Stimulated activated naive CD8-positive, alpha-beta T cell treated with anti-CD3 and anti-CD28 coated beads, Interleukin-15, amount 100 ng/mL, for 72 hours (primary cell): ENCODE results near the gene PADI3.

Experiments used
- ATAC-seq: fragments of 150-1000 bp; cut with Tn5 transposase; 2 replicates; pipeline ENCODE4 v1.10.0; 2021; ENCODE audit warnings: mild to moderate bottlenecking, moderate library complexity
- DNase-seq, 2 donors: peaks; one replicate each; pipeline ENCODE4 v3.0.0; 2021 to 2022
- H3K27ac Mint-ChIP-seq, 2 donors: one replicate each; pipeline ENCODE4 v1.8.0; 2022; ENCODE audit warnings: mild to moderate bottlenecking in 2 of 2, mixed read lengths in 2 of 2, moderate library complexity in 2 of 2
- H3K27me3 Mint-ChIP-seq: one replicate; pipeline ENCODE4 v1.8.0; 2022; ENCODE audit warnings: mixed read lengths
- H3K4me1 Mint-ChIP-seq: one replicate; pipeline ENCODE4 v1.8.0; 2022; ENCODE audit warnings: mild to moderate bottlenecking, mixed read lengths
- H3K4me3 Mint-ChIP-seq, 2 donors: one replicate each; pipeline ENCODE4 v1.8.0; 2022; ENCODE audit warnings: mild to moderate bottlenecking in 2 of 2, mixed read lengths in 2 of 2, moderate library complexity in 1 of 2
- H3K9me3 Mint-ChIP-seq, 2 donors: one replicate each; pipeline ENCODE4 v1.8.0; 2022; ENCODE audit warnings: mixed read lengths in 2 of 2

PADI3 gene

DNA sequence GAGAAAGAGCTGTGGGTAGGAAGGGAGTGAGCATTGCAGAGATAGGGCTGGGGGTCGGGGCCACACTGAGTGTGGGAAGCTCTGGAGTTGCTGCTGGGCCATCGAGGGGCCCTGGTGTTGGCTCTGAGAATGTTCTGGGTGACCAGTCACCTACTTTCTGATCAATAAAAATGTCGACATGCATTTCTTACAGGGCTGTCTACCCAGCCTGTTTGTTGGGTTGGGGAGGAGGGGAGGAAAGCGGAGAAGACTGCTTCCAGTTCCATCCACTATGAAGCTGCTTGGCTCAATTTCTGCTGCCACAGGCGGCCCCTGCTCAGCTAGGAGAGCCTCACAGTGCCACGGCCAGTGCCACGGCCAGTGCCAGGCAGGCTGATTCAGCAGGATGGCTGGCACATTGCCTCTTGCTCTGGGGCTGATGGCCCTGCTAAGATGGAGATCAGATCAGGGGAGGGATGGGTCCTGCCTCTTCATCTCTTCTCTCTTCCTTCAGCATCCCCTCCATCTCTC, 3.0 kb upstream of the PADI3 start:
- Mint-ChIP-seq H3K27ac (no peak overlapping the region), H3K9me3 (no peaks in the 10 kb centered on the region), H3K4me1 (no peaks in the 10 kb centered on the region), H3K27me3 (peaks cover 32% of the 10 kb centered on the region), H3K4me3 (no peak overlapping the region)
- no peak for ATAC-seq
- DNase-seq = no peak

- H3K27ac Mint-ChIP-seq = no peak overlapping the region
- ATAC-seq = no peak
- H3K4me3 Mint-ChIP-seq = no peak overlapping the region
- H3K9me3 Mint-ChIP-seq = no peaks in the 10 kb centered on the region
- H3K27me3 Mint-ChIP-seq = peaks cover 36% of the 10 kb centered on the region
- DNase-seq = no peak
- H3K4me1 Mint-ChIP-seq = no peaks in the 10 kb centered on the region
These were observed 1.9 kb upstream of the PADI3 start for GRCh38 chr1:17246971-17247370.

DNA sequence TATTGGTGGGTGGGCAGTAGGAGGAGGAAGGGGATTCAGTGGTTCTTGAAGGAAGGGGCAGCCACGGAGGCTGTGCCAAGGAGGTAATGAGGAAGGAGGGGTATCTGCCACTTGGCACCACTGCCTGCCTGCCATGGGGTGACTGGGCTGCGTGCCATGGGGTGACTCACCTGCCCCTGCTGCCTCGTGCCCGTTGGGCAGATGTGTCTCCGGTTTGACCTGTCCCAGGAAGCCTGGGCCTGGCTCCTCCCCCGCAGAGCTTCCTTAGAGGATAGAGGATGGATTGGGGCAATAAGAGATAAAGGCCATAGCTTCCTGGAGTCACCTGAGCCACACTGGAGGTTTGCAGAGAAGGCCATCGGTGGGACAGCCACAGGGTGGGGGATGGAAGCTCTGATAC, 1.7 kb downstream of the PADI3 start:
- Mint-ChIP-seq H3K9me3 (no peaks in the 10 kb centered on the region), H3K27me3 (peaks cover 24% of the 10 kb centered on the region), H3K4me1 (no peaks in the 10 kb centered on the region), H3K27ac (no peak overlapping the region), H3K4me3 (no peak overlapping the region)
- ATAC-seq (no peak), DNase-seq (no peak)

DNA sequence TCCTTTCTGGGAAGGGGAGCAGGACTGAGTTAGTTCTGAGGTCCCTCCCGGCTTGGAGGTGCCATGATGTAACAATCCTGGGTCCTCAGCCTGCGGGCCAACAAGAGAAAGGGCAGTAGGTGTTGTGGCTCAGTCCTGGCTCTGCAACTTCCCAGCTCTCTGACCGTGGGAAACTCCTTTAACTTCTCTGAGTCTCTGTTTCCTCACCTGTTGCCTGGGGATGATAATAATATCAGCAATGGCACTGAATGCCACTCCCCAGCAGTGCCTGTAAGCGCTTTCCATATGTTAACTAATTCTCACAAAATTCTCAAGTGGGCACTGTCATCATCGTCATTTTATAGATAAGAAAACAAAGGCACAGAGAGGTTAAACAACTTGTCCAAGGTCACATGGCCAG, 2.3 kb downstream of the PADI3 start:
- ATAC-seq = no peak
- Mint-ChIP-seq H3K4me3 (no peak overlapping the region), H3K27ac (no peak overlapping the region), H3K4me1 (no peaks in the 10 kb centered on the region), H3K27me3 (peaks cover 21% of the 10 kb centered on the region), H3K9me3 (no peaks in the 10 kb centered on the region)
- no peak for DNase-seq

- Mint-ChIP-seq H3K4me1 (no peaks in the 10 kb centered on the region), H3K4me3 (no peak overlapping the region), H3K9me3 (no peaks in the 10 kb centered on the region), H3K27ac (no peak overlapping the region), H3K27me3 (peaks cover 21% of the 10 kb centered on the region)
- DNase-seq = no peak
- no peak for ATAC-seq
These were observed 2.9 kb downstream of the PADI3 start for GRCh38 chr1:17251701-17252376.

DNA sequence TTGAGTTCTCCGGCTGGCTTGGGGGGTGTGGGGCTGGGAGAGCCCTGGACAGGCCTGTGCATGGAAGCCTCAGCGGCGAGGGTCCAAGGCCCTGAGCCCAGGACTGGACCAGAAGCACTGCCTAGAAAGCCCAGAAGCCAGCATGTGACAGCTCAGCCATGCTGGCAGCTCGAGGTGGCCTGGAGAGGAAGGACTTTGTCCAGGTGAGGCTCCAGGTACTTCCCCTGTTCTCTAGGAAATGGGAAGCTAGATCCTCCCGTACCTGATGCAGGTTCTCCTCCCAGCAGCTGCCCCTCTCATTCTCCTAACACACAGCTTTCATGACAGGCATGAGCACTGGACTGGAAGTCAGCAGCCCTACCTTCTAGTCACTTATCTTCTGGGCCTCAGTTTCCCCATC, 6.4 kb downstream of the PADI3 start:
- H3K27me3 Mint-ChIP-seq = peaks cover 25% of the 10 kb centered on the region

GRCh38 chr1:17258116-17258757, 9.3 kb downstream of the PADI3 start:
- DNase-seq (no peak), ATAC-seq (no peak)
- Mint-ChIP-seq H3K9me3 (peaks cover 0 to 4% of the 10 kb centered on the region in 2 donors), H3K4me1 (no peaks in the 10 kb centered on the region), H3K27me3 (peaks cover 29% of the 10 kb centered on the region), H3K27ac (no peak overlapping the region), H3K4me3 (no peak overlapping the region)

More for the DNA sequence above, 6.4 kb downstream of the PADI3 start:
- no peaks in the 10 kb centered on the region for H3K9me3 Mint-ChIP-seq
- ATAC-seq = no peak
- H3K27ac Mint-ChIP-seq = no peak overlapping the region
- no peaks in the 10 kb centered on the region for H3K4me1 Mint-ChIP-seq
- no peak overlapping the region for H3K4me3 Mint-ChIP-seq
- no peak for DNase-seq

DNA sequence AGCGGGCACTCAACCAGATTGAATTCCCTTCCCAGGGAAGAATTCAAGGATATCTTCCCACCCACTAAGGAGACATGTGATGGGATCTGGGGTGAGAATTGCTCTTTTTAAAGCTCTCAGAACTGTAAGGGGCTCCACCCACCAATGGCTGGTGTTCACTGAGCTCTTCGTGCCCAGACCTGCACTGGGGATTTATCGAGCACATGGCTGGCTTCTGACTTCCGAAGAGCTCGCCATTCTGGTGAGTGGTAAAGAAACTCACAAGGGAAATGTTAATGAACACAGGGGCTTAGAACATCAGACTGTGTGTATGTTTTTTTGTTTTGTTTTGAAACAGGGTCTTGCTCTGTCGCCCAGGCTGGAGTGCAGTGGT, 9.8 kb downstream of the PADI3 start:
- Mint-ChIP-seq H3K9me3 (peaks cover 0 to 4% of the 10 kb centered on the region in 2 donors), H3K27ac (no peak overlapping the region), H3K4me3 (no peak overlapping the region), H3K4me1 (no peaks in the 10 kb centered on the region), H3K27me3 (peaks cover 29% of the 10 kb centered on the region)
- DNase-seq (no peak), ATAC-seq (no peak)

GRCh38 chr1:17259233-17259873, 10.5 kb downstream of the PADI3 start:
- H3K27ac Mint-ChIP-seq = no peak overlapping the region
- peaks cover 29% of the 10 kb centered on the region for H3K27me3 Mint-ChIP-seq
- H3K9me3 Mint-ChIP-seq = peaks cover 0 to 4% of the 10 kb centered on the region in 2 donors

GRCh38 chr1:17260264-17260663, 11.4 kb downstream of the PADI3 start:
- Mint-ChIP-seq H3K27ac (no peak overlapping the region), H3K4me3 (no peak overlapping the region), H3K4me1 (no peaks in the 10 kb centered on the region), H3K27me3 (peaks cover 29% of the 10 kb centered on the region), H3K9me3 (peaks cover 0 to 4% of the 10 kb centered on the region in 2 donors)
- DNase-seq (no peak), ATAC-seq (no peak)

More at GRCh38 chr1:17259233-17259873, 10.5 kb downstream of the PADI3 start:
- ATAC-seq = no peak
- Mint-ChIP-seq H3K4me1 (no peaks in the 10 kb centered on the region), H3K4me3 (no peak overlapping the region)
- DNase-seq = no peak

- DNase-seq = no peak
- H3K4me1 Mint-ChIP-seq = no peaks in the 10 kb centered on the region
- ATAC-seq = no peak
- peaks cover 0 to 4% of the 10 kb centered on the region in 2 donors for H3K9me3 Mint-ChIP-seq
- H3K27me3 Mint-ChIP-seq = peaks cover 29% of the 10 kb centered on the region
- no peak overlapping the region for H3K4me3 Mint-ChIP-seq
- no peak overlapping the region for H3K27ac Mint-ChIP-seq
These were observed 11.8 kb downstream of the PADI3 start for GRCh38 chr1:17260738-17261137.

GRCh38 chr1:17263936-17264335, 15.0 kb downstream of the PADI3 start:
- peaks cover 29% of the 10 kb centered on the region for H3K27me3 Mint-ChIP-seq
- H3K27ac Mint-ChIP-seq = no peak overlapping the region
- DNase-seq (no peak), ATAC-seq (no peak)
- H3K9me3 Mint-ChIP-seq = peaks cover 0 to 4% of the 10 kb centered on the region in 2 donors
- H3K4me1 Mint-ChIP-seq = no peaks in the 10 kb centered on the region
- no peak overlapping the region for H3K4me3 Mint-ChIP-seq

GRCh38 chr1:17264470-17264869, 15.6 kb downstream of the PADI3 start:
- Mint-ChIP-seq H3K27ac (no peak overlapping the region), H3K27me3 (peaks cover 25% of the 10 kb centered on the region), H3K4me3 (no peak overlapping the region), H3K9me3 (peaks cover 0 to 4% of the 10 kb centered on the region in 2 donors), H3K4me1 (no peaks in the 10 kb centered on the region)
- DNase-seq (no peak), ATAC-seq (no peak)

DNA sequence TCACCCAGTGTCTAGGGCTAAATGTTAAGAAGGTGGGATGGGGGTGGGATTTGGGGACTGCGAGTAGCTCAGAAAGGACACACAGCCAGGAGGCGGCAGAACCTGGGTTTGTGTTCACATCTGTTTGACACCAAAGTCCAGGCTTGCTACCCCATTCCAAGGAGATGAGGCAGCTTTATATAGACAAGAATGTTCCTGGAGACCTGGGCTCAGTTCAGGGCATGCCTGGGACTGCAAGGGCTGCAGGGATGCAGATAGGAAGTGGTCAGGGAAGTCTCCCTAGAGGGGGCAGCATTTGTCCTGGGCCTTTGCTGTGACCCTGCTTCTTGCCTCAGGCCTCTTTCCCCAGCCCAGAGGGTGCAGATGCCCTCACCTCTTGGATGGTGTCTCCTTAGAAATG, 16.3 kb downstream of the PADI3 start:
- H3K4me1 Mint-ChIP-seq = no peaks in the 10 kb centered on the region
- DNase-seq (no peak), ATAC-seq (no peak)
- H3K4me3 Mint-ChIP-seq = no peak overlapping the region
- peaks cover 23% of the 10 kb centered on the region for H3K27me3 Mint-ChIP-seq
- H3K9me3 Mint-ChIP-seq = peaks cover 0 to 4% of the 10 kb centered on the region in 2 donors
- H3K27ac Mint-ChIP-seq = no peak overlapping the region

- no peaks in the 10 kb centered on the region for H3K4me1 Mint-ChIP-seq
- no peak for ATAC-seq
- H3K4me3 Mint-ChIP-seq = no peak overlapping the region
These were observed 17.1 kb downstream of the PADI3 start for GRCh38 chr1:17265950-17266349.

More at GRCh38 chr1:17265950-17266349, 17.1 kb downstream of the PADI3 start:
- peaks cover 15% of the 10 kb centered on the region for H3K27me3 Mint-ChIP-seq
- H3K27ac Mint-ChIP-seq = peak overlapping the region in 1 of 2 donors; percentile 55
- DNase-seq = no peak
- H3K9me3 Mint-ChIP-seq = peaks cover 0 to 4% of the 10 kb centered on the region in 2 donors
